SH-SY5Y (cell line): ENCODE measurements around the gene GUCY2D.

ENCODE experiments used
- GATA2 ChIP-seq: IDR thresholded peaks from 2 replicates; pipeline ENCODE4 v1.6.1; 2011; ENCODE audit warnings: mild to moderate bottlenecking, low read depth, low read length
- GATA3 ChIP-seq: IDR thresholded peaks from 2 replicates; pipeline ENCODE4 v1.6.1; 2011; ENCODE audit warnings: low read depth, mild to moderate bottlenecking, low read length, moderate library complexity

DNA sequence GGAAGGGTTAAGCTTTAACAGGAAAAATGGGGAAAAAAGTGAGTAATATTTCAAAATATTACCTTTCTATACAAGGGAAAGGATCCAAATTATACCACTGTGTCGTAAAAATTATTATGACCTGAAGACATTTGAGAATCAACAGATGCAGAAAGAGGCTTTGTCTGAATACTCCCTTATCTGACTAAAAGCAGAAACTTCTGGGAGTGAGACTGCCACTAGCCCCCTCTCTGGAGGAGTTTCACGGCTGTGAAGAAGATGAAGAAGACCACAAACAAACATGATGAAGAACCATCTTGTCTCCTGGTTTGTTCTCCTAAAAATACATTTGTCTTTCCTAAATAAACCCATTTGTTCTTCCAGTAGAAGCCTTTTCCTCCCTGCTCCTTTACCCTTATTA lies 41.0 kb upstream of the GUCY2D start:
- TF ChIP-seq GATA3 (no peak), GATA2 (no peak)
